ENCODE data around the gene BBS12.
A peak's percentile ranks its signal among the peaks of the same experiment; 100 is the strongest.

BBS12 gene

DNA sequence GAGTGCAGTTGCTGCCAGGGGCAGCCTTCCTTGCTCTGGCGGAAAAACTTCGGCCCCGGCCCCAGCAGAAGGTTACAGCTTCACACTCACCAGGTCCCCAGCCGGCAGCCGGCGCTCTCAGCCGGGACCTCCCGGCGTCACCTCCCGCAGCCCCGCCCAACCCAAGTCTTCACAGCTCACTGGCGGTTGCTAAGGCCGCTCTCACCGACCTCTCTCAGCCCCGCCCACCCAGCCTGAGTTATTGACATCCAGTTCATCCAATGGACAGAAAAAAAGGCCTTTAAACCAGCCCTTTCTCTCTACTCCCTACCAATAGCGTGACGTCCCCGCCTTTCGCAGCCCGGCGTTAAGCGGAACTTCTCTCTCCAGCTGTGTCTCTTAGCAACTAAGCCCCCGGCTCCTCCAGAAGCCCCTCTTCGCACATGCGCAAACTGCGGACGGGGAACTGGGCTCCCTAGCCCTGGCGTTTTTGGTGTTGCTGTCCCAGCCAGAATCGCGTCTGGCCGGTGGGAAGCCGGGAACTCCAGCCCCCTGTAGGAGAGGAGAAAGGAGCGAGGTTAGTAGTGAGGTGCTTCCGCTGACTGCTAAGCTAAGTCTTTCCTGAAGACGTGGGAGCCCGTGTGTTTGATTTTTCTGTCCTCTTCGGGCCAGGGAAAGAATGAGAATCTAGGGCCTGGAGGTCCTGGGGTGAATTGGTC, at the start of gene BBS12:
BBS12 (plus strand) TSS at position 376 of the 698 bp plus-strand sequence. CDS start 9,189 bp downstream, outside the sequence.
- H3K4me3 ChIP-seq (ENCODE audit: low read depth, low read length), result peak within 1 kb of the TSS; percentile 65
- peak; percentile 54; the same call in 1 of the 2 replicates for TF ChIP-seq CTCF (IDR thresholded peaks at IDR 0.05; ENCODE audit: borderline replicate concordance, insufficient read depth, low read depth, low read length)

DNA sequence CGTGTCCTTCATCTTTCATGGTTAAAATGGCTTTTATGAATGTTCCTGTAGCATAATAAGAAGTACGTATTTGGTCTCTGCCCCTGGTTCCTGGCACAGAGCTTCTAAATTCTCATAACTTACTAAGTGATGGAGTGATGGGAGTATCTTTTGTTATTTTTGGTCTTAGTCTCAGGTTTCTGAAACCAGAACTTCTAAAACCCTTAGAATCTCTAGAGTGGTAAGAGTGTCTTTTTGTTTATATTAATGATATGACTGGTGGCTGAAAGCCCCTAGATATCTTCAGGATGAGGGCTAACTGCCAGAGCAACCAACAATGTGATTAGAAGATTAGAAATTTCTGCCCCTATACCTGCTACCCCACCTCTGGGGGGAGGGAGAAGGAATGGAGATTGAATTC, 45.8 kb upstream of the BBS12 start:
- TF ChIP-seq CTCF (IDR thresholded peaks at IDR 0.05; ENCODE audit: borderline replicate concordance, insufficient read depth, low read depth, low read length), result no peak
- no peak overlapping the region for H3K4me3 ChIP-seq (ENCODE audit: low read depth, low read length)

- H3K4me3 ChIP-seq (ENCODE audit: low read depth, low read length), result no peak overlapping the region
- no peak for TF ChIP-seq CTCF (IDR thresholded peaks at IDR 0.05; ENCODE audit: borderline replicate concordance, insufficient read depth, low read depth, low read length)
These were observed 44.9 kb upstream of the BBS12 start for GRCh38 chr4:122687531-122688061.

- no peak for TF ChIP-seq CTCF (IDR thresholded peaks at IDR 0.05; ENCODE audit: borderline replicate concordance, insufficient read depth, low read depth, low read length)
- peak overlapping the region; percentile 10 for H3K4me3 ChIP-seq (ENCODE audit: low read depth, low read length)
These were observed 43.9 kb upstream of the BBS12 start for GRCh38 chr4:122688529-122689140.

- no peak overlapping the region for H3K4me3 ChIP-seq (ENCODE audit: low read depth, low read length)
- no peak for TF ChIP-seq CTCF (IDR thresholded peaks at IDR 0.05; ENCODE audit: borderline replicate concordance, insufficient read depth, low read depth, low read length)
These were observed 42.5 kb upstream of the BBS12 start for GRCh38 chr4:122689972-122690371.

DNA sequence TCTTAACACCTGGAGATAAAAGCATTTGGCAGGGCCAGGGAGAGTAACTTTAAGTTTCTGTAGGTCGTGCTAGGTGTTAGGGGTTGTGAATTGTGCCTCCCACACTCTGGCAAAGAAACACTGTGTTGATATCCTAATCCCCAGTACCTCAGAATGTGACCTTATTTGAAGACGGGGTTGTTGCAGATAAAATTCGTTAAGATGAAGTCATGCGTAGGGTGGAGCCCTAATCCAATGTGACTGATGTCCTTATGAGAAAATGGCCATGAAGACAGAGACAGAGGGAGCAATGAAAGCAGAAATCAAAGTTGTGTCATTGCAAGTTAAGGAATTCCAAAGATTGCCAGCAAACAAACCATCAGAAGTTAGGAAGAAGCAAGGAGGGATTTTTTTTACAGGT, 40.5 kb upstream of the BBS12 start:
- no peak for TF ChIP-seq CTCF (IDR thresholded peaks at IDR 0.05; ENCODE audit: borderline replicate concordance, insufficient read depth, low read depth, low read length)
- no peak overlapping the region for H3K4me3 ChIP-seq (ENCODE audit: low read depth, low read length)

Data from GM12875 (cell line).